ENCODE data around the gene MTNR1B.

- TF ChIP-seq POLR2A (IDR thresholded peaks at IDR 0.05) (no peak), CTCF (IDR thresholded peaks at IDR 0.05) (no peak), EP300 (IDR thresholded peaks at IDR 0.05) (no peak), POLR2AphosphoS5 (IDR thresholded peaks at IDR 0.05) (no peak)
Measured at GRCh38 chr11:92980312-92980711, 10.9 kb downstream of the MTNR1B start.
